Liver (tissue), 3 donors: Measurements from ENCODE around the gene TLE1.

Experiments
- CTCF ChIP-seq: fragments of 150-350 bp; IDR thresholded peaks from 2 replicates; pipeline ENCODE4 v1.5.1; 2017; ENCODE audit warnings: improper control_type of control experiment, low read depth, low read length; ENCODE audit not compliant: missing input control
- GABPA ChIP-seq, 2 donors: IDR thresholded peaks in 1 of 2; conservative IDR thresholded peaks in 1 of 2; 2 replicates each; pipeline ENCODE4 v1.6.1; 2016; ENCODE audit warnings: antibody characterized with exemption in 2 of 2, mild to moderate bottlenecking in 1 of 2, moderate library complexity in 1 of 2
- JUND ChIP-seq, 2 donors: IDR thresholded peaks; 2 replicates each; pipeline ENCODE4 v1.6.1; 2016; ENCODE audit warnings: antibody characterized with exemption in 2 of 2
- MAX ChIP-seq: IDR thresholded peaks from 2 replicates; pipeline ENCODE4 v1.6.1; 2016; ENCODE audit warnings: antibody characterized with exemption
- RAD21 ChIP-seq, 2 donors: IDR thresholded peaks; 2 replicates each; pipeline ENCODE4 v1.6.1; 2016; ENCODE audit warnings: antibody characterized with exemption in 2 of 2, mild to moderate bottlenecking in 2 of 2
- RXRA ChIP-seq, 2 donors: IDR thresholded peaks; 2 replicates each; pipeline ENCODE4 v1.6.1; 2017 to 2018; ENCODE audit warnings: antibody characterized with exemption in 2 of 2, mild to moderate bottlenecking in 1 of 2
- TAF1 ChIP-seq: conservative IDR thresholded peaks from 2 replicates; pipeline ENCODE4 v1.6.1; 2016; ENCODE audit warnings: antibody characterized with exemption, mild to moderate bottlenecking
- YY1 ChIP-seq: IDR thresholded peaks from 2 replicates; pipeline ENCODE4 v1.6.1; 2016; ENCODE audit warnings: antibody characterized with exemption, mild to moderate bottlenecking
- ZBTB33 ChIP-seq: IDR thresholded peaks from 2 replicates; pipeline ENCODE4 v1.6.1; 2016; ENCODE audit warnings: antibody characterized with exemption
- donor health status: healthy.
- donor health status: healthy.

- no peak for TF ChIP-seq CTCF
- TF ChIP-seq RXRA (IDR thresholded peaks at IDR 0.05): no peak
- no peak for TF ChIP-seq MAX
- no peak for TF ChIP-seq TAF1
- TF ChIP-seq YY1: no peak
- TF ChIP-seq JUND (IDR thresholded peaks at IDR 0.05): no peak
- TF ChIP-seq GABPA (IDR thresholded peaks at IDR 0.05 in 1 of 2, conservative IDR thresholded peaks at IDR 0.05 in 1 of 2): no peak
- no peak for TF ChIP-seq ZBTB33
- TF ChIP-seq RAD21 (IDR thresholded peaks at IDR 0.05): no peak
These were observed 19.5 kb downstream of the TLE1 start for GRCh38 chr9:81669866-81670265.
